ELF-1 (cell line): ENCODE results near the gene MDK.
A peak's percentile ranks its signal among the peaks of the same experiment; 100 is the strongest.

Experiments used
- DNase-seq: peaks from one replicate; pipeline ENCODE4 v3.0.0-alpha.2; 2016; ENCODE audit warnings: low read depth, low spot score

The MDK gene

GRCh38 chr11:46347637-46348311 is 33.7 kb upstream of the MDK start:
- DNase-seq: no peak

- DNase-seq: no peak
Measured at GRCh38 chr11:46348566-46349401, 32.7 kb upstream of the MDK start.

- no peak for DNase-seq
Measured at GRCh38 chr11:46350695-46351094, 30.8 kb upstream of the MDK start.

GRCh38 chr11:46351148-46351547 is 30.3 kb upstream of the MDK start:
- DNase-seq: no peak

GRCh38 chr11:46351606-46352005 is 29.9 kb upstream of the MDK start:
- no peak for DNase-seq

- peak; percentile 87 for DNase-seq
Measured at GRCh38 chr11:46352063-46352841, 29.2 kb upstream of the MDK start.

- no peak for DNase-seq
Measured at GRCh38 chr11:46353698-46354097, 27.8 kb upstream of the MDK start.

GRCh38 chr11:46356924-46357482 is 24.5 kb upstream of the MDK start:
- no peak for DNase-seq

- no peak for DNase-seq
Measured at GRCh38 chr11:46357483-46357936, 24.0 kb upstream of the MDK start.

GRCh38 chr11:46359953-46360352 is 21.5 kb upstream of the MDK start:
- DNase-seq: no peak

- DNase-seq: no peak
Measured at GRCh38 chr11:46360878-46361277, 20.6 kb upstream of the MDK start.

GRCh38 chr11:46361283-46362155 is 19.9 kb upstream of the MDK start:
- DNase-seq: no peak

- no peak for DNase-seq
Measured at GRCh38 chr11:46362156-46363030, 19.1 kb upstream of the MDK start.

- no peak for DNase-seq
Measured at GRCh38 chr11:46363031-46363407, 18.4 kb upstream of the MDK start.

GRCh38 chr11:46363455-46364005 is 17.9 kb upstream of the MDK start:
- no peak for DNase-seq

GRCh38 chr11:46364056-46364455 is 17.4 kb upstream of the MDK start:
- DNase-seq: no peak

GRCh38 chr11:46364791-46365190 is 16.7 kb upstream of the MDK start:
- no peak for DNase-seq

- no peak for DNase-seq
Measured at GRCh38 chr11:46366260-46366659, 15.2 kb upstream of the MDK start.

GRCh38 chr11:46366661-46367161 is 14.8 kb upstream of the MDK start:
- no peak for DNase-seq
